ENCODE data around the gene BRD3. TPM values are rescaled to one million over a fixed set of nuclear protein-coding genes. Genes with fewer than 3 reads are reported as not detected.
A peak's percentile ranks its signal among the peaks of the same experiment; 100 is the strongest.

Gene BRD3
- polyA plus RNA-seq, 3 donors: 16.4 to 18.2 (median 17.1) TPM

- Mint-ChIP-seq H3K9me3 (no peaks in the 10 kb centered on the region), H3K27me3 (ENCODE audit: low read depth in 3 of 3) (peaks cover 0 to 6% (median 3%) of the 10 kb centered on the region in 3 donors), H3K27ac (peak overlapping the region in 1 of 7 donors; percentile 50), H3K36me3 (peaks cover 22 to 40% of the 10 kb centered on the region in 2 donors), H3K4me3 (no peak overlapping the region), H3K4me1 (peaks cover 71% of the 10 kb centered on the region)
- H3K9ac ChIP-seq (ENCODE audit: insufficient read depth, low read length, poor library complexity, severe bottlenecking): no peak overlapping the region
- no peaks in the 10 kb centered on the region for H3K27me3 ChIP-seq (ENCODE audit: control insufficient read depth in 2 of 2, insufficient read depth in 2 of 2, low read length in 2 of 2)
- H4K20me1 ChIP-seq (ENCODE audit: insufficient read depth, low read length): peaks cover 100% of the 10 kb centered on the region
- intact Hi-C loops (cut with micrococcal nuclease): loop anchor here in 1 of 2 donors (10.0 kb wide), 1 partner anchor 877 kb away; no protein-coding TSS in a partner anchor
- H3K79me2 ChIP-seq (ENCODE audit: insufficient read depth, low read length): peaks cover 95% of the 10 kb centered on the region
- no peak overlapping the region for H3K4me2 ChIP-seq (replicated peaks; ENCODE audit: extremely low read depth, low read length, poor library complexity, severe bottlenecking)
- no peak for TF ChIP-seq CTCF (IDR thresholded peaks at IDR 0.05)
- no peak overlapping the region for H2AFZ ChIP-seq (ENCODE audit: insufficient read depth, low read depth, low read length, poor library complexity, severe bottlenecking)
- WGBS (ENCODE audit: insufficient coverage): 93% methylated on average over 18 of the region's 28 CpGs
- no peak overlapping the region for H3K27ac ChIP-seq (ENCODE audit: low read depth in 1 of 2, low read length in 2 of 2)
- DNase-seq: no peak
- H3K4me1 ChIP-seq (ENCODE audit: control insufficient read depth in 1 of 2, insufficient read depth in 2 of 2, low read length in 2 of 2): peaks cover 67 to 74% of the 10 kb centered on the region in 2 donors
- H3K9me3 ChIP-seq (replicated peaks in 1 of 2; ENCODE audit: control insufficient read depth in 1 of 2, insufficient read depth in 1 of 2, low read length in 2 of 2): no peaks in the 10 kb centered on the region
- peaks cover 9 to 28% of the 10 kb centered on the region in 2 donors for H3K36me3 ChIP-seq (replicated peaks in 1 of 2; ENCODE audit: control insufficient read depth in 1 of 2, insufficient read depth in 2 of 2, low read length in 2 of 2)
- H3K4me3 ChIP-seq (replicated peaks in 1 of 3; ENCODE audit: low read depth in 2 of 3, low read length in 3 of 3): no peak overlapping the region
Observed at GRCh38 chr9:134057751-134058701, 9.8 kb downstream of the BRD3 start.

GRCh38 chr9:134057307-134057657 lies 10.5 kb downstream of the BRD3 start:
- no peak for DNase-seq
- H3K27ac Mint-ChIP-seq: no peak overlapping the region
- TF ChIP-seq CTCF (IDR thresholded peaks at IDR 0.05): no peak

More at GRCh38 chr9:134057307-134057657, 10.5 kb downstream of the BRD3 start:
- Histone ChIP-seq H3K79me2 (ENCODE audit: insufficient read depth, low read length) (peaks cover 88% of the 10 kb centered on the region), H3K27ac (ENCODE audit: low read depth in 1 of 2, low read length in 2 of 2) (no peak overlapping the region), H3K9ac (ENCODE audit: insufficient read depth, low read length, poor library complexity, severe bottlenecking) (no peak overlapping the region), H2AFZ (ENCODE audit: insufficient read depth, low read depth, low read length, poor library complexity, severe bottlenecking) (no peak overlapping the region), H4K20me1 (ENCODE audit: insufficient read depth, low read length) (peaks cover 100% of the 10 kb centered on the region), H3K9me3 (replicated peaks in 1 of 2; ENCODE audit: control insufficient read depth in 1 of 2, insufficient read depth in 1 of 2, low read length in 2 of 2) (no peaks in the 10 kb centered on the region), H3K4me3 (replicated peaks in 1 of 3; ENCODE audit: low read depth in 2 of 3, low read length in 3 of 3) (no peak overlapping the region), H3K4me2 (replicated peaks; ENCODE audit: extremely low read depth, low read length, poor library complexity, severe bottlenecking) (no peak overlapping the region), H3K4me1 (ENCODE audit: control insufficient read depth in 1 of 2, insufficient read depth in 2 of 2, low read length in 2 of 2) (peaks cover 59 to 66% of the 10 kb centered on the region in 2 donors), H3K27me3 (ENCODE audit: control insufficient read depth in 2 of 2, insufficient read depth in 2 of 2, low read length in 2 of 2) (no peaks in the 10 kb centered on the region), H3K36me3 (replicated peaks in 1 of 2; ENCODE audit: control insufficient read depth in 1 of 2, insufficient read depth in 2 of 2, low read length in 2 of 2) (peaks cover 16 to 36% of the 10 kb centered on the region in 2 donors)
- WGBS (ENCODE audit: insufficient coverage): 96% methylated on average over 11 of the region's 13 CpGs
- intact Hi-C loops (cut with micrococcal nuclease): loop anchor here in 1 of 2 donors (10.0 kb wide), 1 partner anchor 878 kb away; no protein-coding TSS in a partner anchor
- no peaks in the 10 kb centered on the region for H3K9me3 Mint-ChIP-seq
- peaks cover 63% of the 10 kb centered on the region for H3K4me1 Mint-ChIP-seq
- peaks cover 0 to 5% (median 1%) of the 10 kb centered on the region in 3 donors for H3K27me3 Mint-ChIP-seq (ENCODE audit: low read depth in 3 of 3)
- no peak overlapping the region for H3K4me3 Mint-ChIP-seq
- H3K36me3 Mint-ChIP-seq: peaks cover 24 to 40% of the 10 kb centered on the region in 2 donors
